Bronchial epithelial cell (primary cell): Measurements from ENCODE around the gene ADARB2. TPM values are rescaled to one million over a fixed set of nuclear protein-coding genes. Genes with fewer than 3 reads are reported as not detected.
A peak's percentile ranks its signal among the peaks of the same experiment; 100 is the strongest.

Source experiments
- DNase-seq: peaks from one replicate; pipeline ENCODE4 v3.0.0-alpha.2; 2010; ENCODE audit warnings: low read depth
- FAIRE-seq: peaks from 2 replicates; lab custom pipeline; 2011; peaks lifted over from hg19 to GRCh38; lab: Jason Lieb, UNC
- H3K27me3 ChIP-seq: 2 replicates; pipeline ENCODE4 v1.5.1; 2011; ENCODE audit warnings: low read length; ENCODE audit not compliant: control insufficient read depth, insufficient read depth
- H3K36me3 ChIP-seq: 2 replicates; pipeline ENCODE4 v1.5.1; 2011; ENCODE audit warnings: low read length; ENCODE audit not compliant: control insufficient read depth, insufficient read depth
- H3K4me3 ChIP-seq: 2 replicates; pipeline ENCODE4 v1.5.1; 2011; ENCODE audit warnings: mild to moderate bottlenecking, low read depth, low read length, control low read depth
- total RNA-seq: library from RNA; depleted of rRNA; stranded (reverse); fragments of >200 nt; gene quantifications from 2 replicates; pipeline ENCODE4 v1.2.1, GENCODE V29; 2014
- TF ChIP-seq, protein P1 (sequence below): IDR thresholded peaks from 2 replicates; pipeline ENCODE4 v1.5.1; 2011; ENCODE audit warnings: mild to moderate bottlenecking, moderate library complexity, low read length, control low read depth, inconsistent platforms; ENCODE audit not compliant: insufficient read depth, severe bottlenecking

ADARB2 gene
- total RNA-seq, 1 donor from 2014 or later = not detected

DNA sequence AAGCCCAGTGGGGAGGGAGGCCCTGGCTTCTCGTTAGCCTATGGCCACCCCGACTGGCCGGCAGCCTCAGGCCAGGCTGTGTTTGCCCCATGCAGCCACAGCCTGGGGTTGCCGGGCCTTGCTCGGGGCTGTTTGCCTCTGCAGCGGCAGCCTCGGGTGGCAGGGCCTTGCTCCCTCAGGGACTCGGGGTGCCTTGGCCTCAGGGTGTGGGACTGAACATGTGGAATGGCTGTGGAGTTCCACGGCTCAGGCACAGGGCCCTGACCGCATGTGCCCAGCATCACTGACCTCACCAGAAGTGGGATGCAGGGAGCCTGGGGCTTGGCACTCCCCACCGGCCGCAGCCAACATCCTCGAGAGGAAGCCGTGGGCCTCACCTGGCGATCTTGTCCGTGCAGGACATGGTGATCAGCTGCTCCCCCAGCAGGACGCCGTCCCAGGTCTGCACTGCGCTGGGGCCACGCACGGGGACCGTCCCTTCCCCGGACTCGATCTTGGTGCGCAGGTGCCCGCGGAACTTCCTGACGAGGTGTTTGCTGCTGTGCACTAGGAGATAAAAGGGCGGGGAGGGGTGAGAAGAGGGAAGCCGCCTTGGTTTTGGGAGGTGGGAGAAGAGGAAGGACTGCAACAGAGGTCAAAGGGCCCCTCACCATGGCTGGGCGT, 520.6 kb downstream of the ADARB2 start:
- DNase-seq = no peak
- Histone ChIP-seq H3K36me3 (no peaks in the 10 kb centered on the region), H3K4me3 (no peak overlapping the region), H3K27me3 (no peaks in the 10 kb centered on the region)
- TF ChIP-seq, protein P1, sequence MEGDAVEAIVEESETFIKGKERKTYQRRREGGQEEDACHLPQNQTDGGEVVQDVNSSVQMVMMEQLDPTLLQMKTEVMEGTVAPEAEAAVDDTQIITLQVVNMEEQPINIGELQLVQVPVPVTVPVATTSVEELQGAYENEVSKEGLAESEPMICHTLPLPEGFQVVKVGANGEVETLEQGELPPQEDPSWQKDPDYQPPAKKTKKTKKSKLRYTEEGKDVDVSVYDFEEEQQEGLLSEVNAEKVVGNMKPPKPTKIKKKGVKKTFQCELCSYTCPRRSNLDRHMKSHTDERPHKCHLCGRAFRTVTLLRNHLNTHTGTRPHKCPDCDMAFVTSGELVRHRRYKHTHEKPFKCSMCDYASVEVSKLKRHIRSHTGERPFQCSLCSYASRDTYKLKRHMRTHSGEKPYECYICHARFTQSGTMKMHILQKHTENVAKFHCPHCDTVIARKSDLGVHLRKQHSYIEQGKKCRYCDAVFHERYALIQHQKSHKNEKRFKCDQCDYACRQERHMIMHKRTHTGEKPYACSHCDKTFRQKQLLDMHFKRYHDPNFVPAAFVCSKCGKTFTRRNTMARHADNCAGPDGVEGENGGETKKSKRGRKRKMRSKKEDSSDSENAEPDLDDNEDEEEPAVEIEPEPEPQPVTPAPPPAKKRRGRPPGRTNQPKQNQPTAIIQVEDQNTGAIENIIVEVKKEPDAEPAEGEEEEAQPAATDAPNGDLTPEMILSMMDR = no peak
- FAIRE-seq = no peak

DNA sequence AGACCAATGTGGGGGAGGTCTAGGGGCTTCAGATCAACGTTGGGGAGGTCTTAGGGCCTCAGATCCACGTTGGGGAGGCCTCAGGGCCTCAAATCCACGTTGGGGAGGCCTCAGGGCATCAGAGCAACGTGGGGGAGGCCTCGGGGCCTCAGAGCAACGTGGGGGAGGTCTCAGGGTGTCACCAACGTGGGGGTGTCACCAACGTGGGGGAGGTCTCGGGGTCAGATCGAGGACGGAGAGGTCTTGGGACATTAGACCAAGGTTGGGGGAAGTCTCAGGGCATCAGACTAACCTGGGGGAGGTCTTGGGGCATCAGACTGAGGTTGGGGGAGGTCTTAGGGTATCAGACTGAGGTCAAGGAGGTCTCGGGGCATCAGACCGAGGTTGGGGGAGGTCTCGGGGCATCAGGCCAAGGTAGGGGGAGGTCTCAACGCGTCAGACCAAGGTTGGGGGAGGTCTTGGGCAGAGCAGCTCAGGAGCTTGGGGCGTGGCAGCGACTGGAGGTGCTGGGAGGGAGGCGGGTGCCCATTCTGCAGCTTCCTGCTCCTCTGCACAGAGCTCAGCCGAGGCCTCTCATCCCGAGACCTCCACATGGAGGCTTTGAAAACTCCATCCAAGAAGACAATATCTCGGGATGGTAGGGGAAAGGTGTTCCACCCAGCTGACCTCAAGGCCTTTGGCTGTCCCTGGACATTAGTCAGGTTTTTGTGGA, 521.3 kb downstream of the ADARB2 start:
- DNase-seq (no peak), FAIRE-seq (peak; percentile 40)
- TF ChIP-seq, protein P1 = no peak
- Histone ChIP-seq H3K27me3 (no peaks in the 10 kb centered on the region), H3K36me3 (no peaks in the 10 kb centered on the region), H3K4me3 (no peak overlapping the region)

DNA sequence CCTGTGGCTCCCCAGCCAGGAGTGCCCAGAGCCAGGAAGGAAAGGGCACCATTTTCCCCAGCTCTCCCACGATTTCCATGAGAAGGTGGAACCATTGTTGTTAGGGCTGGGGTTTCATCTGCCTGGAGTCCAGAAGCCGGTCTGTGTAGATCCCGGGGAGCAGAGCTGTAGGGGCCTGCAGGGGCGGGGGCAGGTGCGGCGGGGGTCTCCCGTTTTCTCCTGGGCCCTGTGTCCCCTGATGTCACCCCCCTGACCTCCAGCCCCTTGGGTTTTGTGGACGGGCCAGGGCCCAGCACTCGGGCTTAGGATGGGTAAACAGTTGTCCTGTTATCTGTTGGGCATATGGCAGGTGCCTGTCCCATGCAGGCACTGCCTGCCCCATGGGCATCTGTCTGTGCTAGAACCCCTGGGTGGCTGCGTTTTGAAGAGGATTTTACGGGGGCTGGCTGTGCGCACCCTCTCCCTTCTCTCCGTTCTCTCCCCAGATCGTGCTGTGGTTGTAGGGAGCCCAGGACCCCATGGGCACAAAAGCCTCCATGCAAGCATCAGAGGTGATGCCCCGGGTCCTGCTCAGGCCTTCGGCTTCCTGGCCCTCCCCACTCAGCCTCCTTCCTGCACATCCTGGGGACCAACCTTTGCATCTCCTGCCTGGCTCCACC, 522.3 kb downstream of the ADARB2 start:
- Histone ChIP-seq H3K36me3 (no peaks in the 10 kb centered on the region), H3K4me3 (no peak overlapping the region), H3K27me3 (no peaks in the 10 kb centered on the region)
- DNase-seq (no peak), FAIRE-seq (no peak)
- TF ChIP-seq, protein P1 = no peak

DNA sequence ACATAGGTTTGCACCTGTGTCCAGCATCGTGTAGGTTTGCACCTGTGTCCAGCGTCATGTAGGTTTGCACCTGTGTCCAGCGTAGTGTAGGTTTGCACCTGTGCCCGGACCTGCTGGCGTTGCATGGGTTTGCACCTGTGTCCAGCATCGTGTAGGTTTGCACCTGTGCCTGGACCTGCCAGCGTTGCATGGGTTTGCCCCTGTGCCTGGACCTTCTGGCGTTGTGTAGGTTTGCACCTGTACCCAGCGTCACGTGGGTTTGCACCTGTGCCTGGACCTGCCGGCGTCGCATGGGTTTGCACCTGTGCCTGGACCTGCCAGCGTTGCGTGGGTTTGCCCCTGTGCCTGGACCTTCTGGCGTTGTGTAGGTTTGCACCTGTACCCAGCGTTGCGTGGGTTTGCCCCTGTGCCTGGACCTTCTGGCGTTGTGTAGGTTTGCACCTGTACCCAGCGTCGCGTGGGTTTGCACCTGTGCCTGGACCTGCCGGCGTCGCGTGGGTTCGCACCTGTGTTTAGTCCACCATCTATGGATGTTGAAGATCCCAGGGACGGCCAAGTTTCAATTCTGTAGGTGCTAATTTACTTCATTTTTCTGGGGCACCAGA, 523.2 kb downstream of the ADARB2 start:
- H3K4me3 ChIP-seq = no peak overlapping the region
- TF ChIP-seq, protein P1 = no peak
- no peak for FAIRE-seq

DNA sequence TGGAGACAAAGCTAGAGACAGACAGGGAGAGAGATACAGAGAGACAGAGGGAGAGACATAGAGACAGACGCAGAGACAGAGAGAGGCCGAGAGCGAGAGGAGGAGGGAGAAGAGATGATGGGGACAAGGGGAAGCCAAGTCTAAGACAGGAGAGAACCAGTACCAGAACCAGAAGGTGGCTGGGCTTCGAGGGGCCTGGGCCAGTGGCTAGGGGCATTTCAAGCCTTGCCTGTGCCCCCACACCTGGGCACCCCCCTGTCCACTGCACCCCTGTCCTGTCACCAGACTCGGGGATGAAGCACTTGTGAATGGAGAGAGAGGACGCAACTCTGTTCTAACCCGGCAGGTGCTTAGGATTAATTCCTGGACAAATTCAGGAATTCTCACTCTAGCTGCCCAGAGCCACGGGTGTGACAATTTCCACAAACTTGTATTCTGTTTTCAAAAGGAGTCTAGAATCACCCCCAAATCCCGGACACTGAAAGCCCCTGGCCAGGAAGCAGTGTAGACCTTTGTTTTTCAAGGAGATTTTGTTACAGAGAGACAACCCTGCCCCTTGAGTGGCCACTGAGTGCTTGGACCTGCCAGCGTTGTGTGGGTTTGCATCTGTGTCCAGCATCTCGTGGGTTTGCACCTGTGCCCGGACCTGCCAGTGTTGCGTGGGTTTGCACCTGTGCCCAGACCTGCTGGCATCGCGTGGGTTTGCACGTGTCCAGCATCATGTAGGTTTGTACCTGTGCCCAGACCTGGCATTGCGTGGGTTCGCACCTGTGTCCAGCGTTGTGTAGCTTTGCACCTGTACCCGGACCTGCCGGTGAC, 523.9 kb downstream of the ADARB2 start:
- DNase-seq (no peak), FAIRE-seq (no peak)
- no peaks in the 10 kb centered on the region for H3K27me3 ChIP-seq
- H3K4me3 ChIP-seq = no peak overlapping the region
- TF ChIP-seq, protein P1 = no peak
- H3K36me3 ChIP-seq = no peaks in the 10 kb centered on the region

More for the DNA sequence above, 523.2 kb downstream of the ADARB2 start:
- no peak for DNase-seq
- Histone ChIP-seq H3K36me3 (no peaks in the 10 kb centered on the region), H3K27me3 (no peaks in the 10 kb centered on the region)
